B cell (primary cell): Measurements from ENCODE around the gene KCND3. TPM values are rescaled to one million over a fixed set of nuclear protein-coding genes. Genes with fewer than 3 reads are reported as not detected.

Source experiments
- ATAC-seq: fragments of 200-7000 bp; cut with Tn5 transposase; one replicate; pipeline ENCODE4 v1.10.0; 2021; ENCODE audit warnings: low read depth, mild to moderate bottlenecking, moderate number of reproducible peaks, moderate library complexity
- CTCF ChIA-PET: fragments of 350-600 bp; sonication (Branson Sonifier 250); formaldehyde crosslinking; loops from one replicate; lab custom pipeline; 2021; ENCODE audit warnings: antibody characterized with exemption, inconsistent platforms; lab: Charles Lee
- POLR2A ChIA-PET: fragments of 350-600 bp; sonication (Branson Sonifier 250); formaldehyde crosslinking; loops from one replicate; lab custom pipeline; 2021; ENCODE audit warnings: antibody characterized with exemption; lab: Charles Lee
- DNase-seq: peaks from one replicate; pipeline ENCODE4 v3.0.0; 2013
- H2AFZ ChIP-seq: 2 replicates; pipeline ENCODE4 v1.6.1; 2012; ENCODE audit warnings: mild to moderate bottlenecking, low read depth, low read length; ENCODE audit not compliant: insufficient read depth, poor library complexity, severe bottlenecking
- H3K27ac ChIP-seq, 2 donors: 1 replicate in 1 of 2; 2 replicates in 1 of 2; pipeline ENCODE4 v1.5.1; 2012 to 2013; ENCODE audit warnings: low read length in 2 of 2, mild to moderate bottlenecking in 2 of 2, moderate library complexity in 1 of 2
- H3K27me3 ChIP-seq, 4 experiments: fragments of 200-600 bp in 1 of 4; sonication (generic) in 1 of 4; replicated peaks in 1 of 4; 1 replicate in 2 of 4; 2 replicates in 2 of 4; pipeline versions ENCODE4 v1.6.1 to v1.7.0; 2013 to 2016; ENCODE audit warnings: low read length in 3 of 4, mild to moderate bottlenecking in 2 of 4, mixed read lengths in 1 of 4, moderate library complexity in 1 of 4; ENCODE audit not compliant: insufficient read depth in 4 of 4, control insufficient read depth in 3 of 4; ENCODE audit errors: control extremely low read depth in 1 of 4
- H3K36me3 ChIP-seq, 2 experiments: replicated peaks in 1 of 2; 1 replicate in 1 of 2; 2 replicates in 1 of 2; pipeline versions ENCODE4 v1.6.1 to v1.7.1; 2013; ENCODE audit warnings: low read length in 1 of 2; ENCODE audit not compliant: insufficient read depth in 2 of 2, control insufficient read depth in 1 of 2; ENCODE audit errors: control extremely low read depth in 1 of 2, extremely low read depth in 1 of 2
- H3K4me1 ChIP-seq, 2 donors: fragments of 200-600 bp in 1 of 2; sonication (generic) in 1 of 2; 1 replicate in 1 of 2; 2 replicates in 1 of 2; pipeline versions ENCODE4 v1.5.1 to v1.6.1; 2013 to 2017; ENCODE audit warnings: low read length in 2 of 2; ENCODE audit not compliant: control insufficient read depth in 2 of 2, insufficient read depth in 2 of 2
- H3K4me2 ChIP-seq: replicated peaks from 2 replicates; pipeline ENCODE3; 2012; ENCODE audit warnings: mild to moderate bottlenecking, low read depth, low read length; ENCODE audit not compliant: poor library complexity, severe bottlenecking
- H3K4me3 ChIP-seq, 5 experiments: fragments of 200-600 bp in 1 of 5; sonication (generic) in 1 of 5; 1 replicate in 3 of 5; 2 replicates in 2 of 5; pipeline versions ENCODE4 v1.5.1 to v1.7.0; 2011 to 2016; ENCODE audit warnings: low read length in 4 of 5, mild to moderate bottlenecking in 4 of 5, low read depth in 2 of 5, control low read depth in 1 of 5, moderate library complexity in 1 of 5; ENCODE audit not compliant: insufficient read depth in 1 of 5; ENCODE audit errors: control extremely low read depth in 1 of 5, extremely low read depth in 1 of 5
- H3K79me2 ChIP-seq: fragments of 200-600 bp; sonication (generic); one replicate; pipeline ENCODE4 v1.6.0; 2016; ENCODE audit warnings: low read length; ENCODE audit not compliant: control insufficient read depth, insufficient read depth
- H3K9ac ChIP-seq: fragments of 200-600 bp; sonication (generic); 2 replicates; pipeline ENCODE4 v1.6.1; 2017; ENCODE audit warnings: mild to moderate bottlenecking, low read length, moderate library complexity
- H3K9me3 ChIP-seq, 3 donors: one replicate each; pipeline versions ENCODE4 v1.6.1 to v1.7.1; 2013; ENCODE audit warnings: low read length in 2 of 3; ENCODE audit not compliant: control insufficient read depth in 2 of 3, insufficient read depth in 1 of 3; ENCODE audit errors: control extremely low read depth in 1 of 3
- H4K20me1 ChIP-seq: 2 replicates; pipeline ENCODE4 v1.6.0; 2012; ENCODE audit warnings: mild to moderate bottlenecking, low read length; ENCODE audit not compliant: insufficient read depth, control insufficient read depth, poor library complexity, severe bottlenecking
- H3K27ac Mint-ChIP-seq: one replicate; pipeline ENCODE4 v1.8.0; 2021; ENCODE audit warnings: mixed read lengths
- H3K27me3 Mint-ChIP-seq: one replicate; pipeline ENCODE4 v1.8.0; 2021; ENCODE audit warnings: mixed read lengths
- H3K4me1 Mint-ChIP-seq: one replicate; pipeline ENCODE4 v1.8.0; 2021; ENCODE audit warnings: mixed read lengths
- H3K4me3 Mint-ChIP-seq: one replicate; pipeline ENCODE4 v1.8.0; 2021; ENCODE audit warnings: mixed read lengths
- H3K9me3 Mint-ChIP-seq: one replicate; pipeline ENCODE4 v1.8.0; 2022; ENCODE audit warnings: mixed read lengths; ENCODE audit not compliant: insufficient read depth
- EZH2 ChIP-seq: IDR thresholded peaks from 2 replicates; pipeline ENCODE4 v1.6.1; 2012; ENCODE audit warnings: borderline replicate concordance, low read depth, mild to moderate bottlenecking, moderate library complexity, low read length; ENCODE audit not compliant: insufficient read depth, poor library complexity, severe bottlenecking
- WGBS: methylation state at CpG from one replicate; pipeline ENCODE4 v1.1.5; 2013; ENCODE audit warnings: missing lambda C conversion rate; ENCODE audit not compliant: insufficient coverage; 5-methylcytosine and 5-hydroxymethylcytosine counted together
- intact Hi-C: fragments of 100-400 bp; cut with micrococcal nuclease; formaldehyde crosslinking; loops from one replicate; pipeline ENCODE4 v1.10.0; 2022
- polyA plus RNA-seq: library from polyadenylated mRNA; depleted of rRNA; stranded (reverse); fragments of >200 nt; gene quantifications from 2 replicates; pipeline ENCODE4 v1.2.3, GENCODE V29; 2012
- total RNA-seq, 2 donors: library from RNA; stranded (reverse); fragments of 120-200 nt in 1 of 2; gene quantifications; 1 replicate in 1 of 2; 2 replicates in 1 of 2; pipeline versions ENCODE4 v1.2.3 to v1.2.4, GENCODE V29; 2013 to 2022
- TF ChIP-seq, protein P1 (sequence below): fragments of 200-600 bp; IDR thresholded peaks from one replicate; pipeline ENCODE4 v1.8.0; 2022; ENCODE audit warnings: antibody characterized with exemption, mild to moderate bottlenecking

KCND3 gene
- total and polyA plus RNA-seq, 2 donors (not counting 1 experiment from before 2014, with no cell fraction given): 0.07 TPM; not detected in 1

- Histone ChIP-seq H3K4me2 (no peak overlapping the region), H4K20me1 (no peaks in the 10 kb centered on the region), H3K4me3 (no peak overlapping the region), H3K27me3 (no peaks in the 10 kb centered on the region), H3K36me3 (no peaks in the 10 kb centered on the region), H2AFZ (no peak overlapping the region), H3K4me1 (peaks cover 39 to 44% of the 10 kb centered on the region in 2 donors), H3K27ac (no peak overlapping the region), H3K79me2 (no peaks in the 10 kb centered on the region), H3K9me3 (peaks cover 0 to 11% (median 3%) of the 10 kb centered on the region in 3 donors), H3K9ac (no peak overlapping the region)
- peaks cover 46% of the 10 kb centered on the region for H3K4me1 Mint-ChIP-seq
- H3K27me3 Mint-ChIP-seq: no peaks in the 10 kb centered on the region
- no peak for TF ChIP-seq EZH2
- TF ChIP-seq, protein P1, sequence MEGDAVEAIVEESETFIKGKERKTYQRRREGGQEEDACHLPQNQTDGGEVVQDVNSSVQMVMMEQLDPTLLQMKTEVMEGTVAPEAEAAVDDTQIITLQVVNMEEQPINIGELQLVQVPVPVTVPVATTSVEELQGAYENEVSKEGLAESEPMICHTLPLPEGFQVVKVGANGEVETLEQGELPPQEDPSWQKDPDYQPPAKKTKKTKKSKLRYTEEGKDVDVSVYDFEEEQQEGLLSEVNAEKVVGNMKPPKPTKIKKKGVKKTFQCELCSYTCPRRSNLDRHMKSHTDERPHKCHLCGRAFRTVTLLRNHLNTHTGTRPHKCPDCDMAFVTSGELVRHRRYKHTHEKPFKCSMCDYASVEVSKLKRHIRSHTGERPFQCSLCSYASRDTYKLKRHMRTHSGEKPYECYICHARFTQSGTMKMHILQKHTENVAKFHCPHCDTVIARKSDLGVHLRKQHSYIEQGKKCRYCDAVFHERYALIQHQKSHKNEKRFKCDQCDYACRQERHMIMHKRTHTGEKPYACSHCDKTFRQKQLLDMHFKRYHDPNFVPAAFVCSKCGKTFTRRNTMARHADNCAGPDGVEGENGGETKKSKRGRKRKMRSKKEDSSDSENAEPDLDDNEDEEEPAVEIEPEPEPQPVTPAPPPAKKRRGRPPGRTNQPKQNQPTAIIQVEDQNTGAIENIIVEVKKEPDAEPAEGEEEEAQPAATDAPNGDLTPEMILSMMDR: no peak
- ChIA-PET CTCF (no interaction called here), POLR2A (no interaction called here)
- intact Hi-C loops: no loop called here
- 91% methylated on average over 5 of the region's 5 CpGs for WGBS
- H3K4me3 Mint-ChIP-seq: no peak overlapping the region
- H3K27ac Mint-ChIP-seq: no peak overlapping the region
- no peaks in the 10 kb centered on the region for H3K9me3 Mint-ChIP-seq
- ATAC-seq (no peak), DNase-seq (no peak)
Measured at GRCh38 chr1:111803951-111804350, 185.5 kb downstream of the KCND3 start.

DNA sequence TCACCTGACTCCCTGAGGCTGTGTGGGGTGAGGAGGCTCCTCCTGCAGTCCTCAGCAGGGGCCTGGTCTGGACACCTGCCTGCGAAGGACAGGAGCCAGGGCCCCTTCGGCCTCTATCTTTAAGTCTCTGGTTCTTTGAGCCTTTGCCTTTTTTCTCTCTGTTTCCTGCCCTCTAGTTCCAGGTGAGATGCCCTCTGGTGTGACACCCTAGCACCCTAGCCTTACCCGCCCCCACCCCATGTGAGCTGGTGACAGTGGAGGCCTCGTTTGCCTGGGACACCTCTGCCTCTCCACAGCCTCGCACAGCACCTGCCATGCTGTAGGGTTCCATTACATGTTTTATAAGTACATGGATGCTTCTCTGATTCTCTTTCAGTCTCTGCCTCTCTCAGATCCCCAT, 186.5 kb downstream of the KCND3 start:
- Histone ChIP-seq H3K9ac (no peak overlapping the region), H3K9me3 (peaks cover 0 to 11% (median 1%) of the 10 kb centered on the region in 3 donors), H3K36me3 (no peaks in the 10 kb centered on the region), H3K27ac (no peak overlapping the region), H4K20me1 (no peaks in the 10 kb centered on the region), H3K4me2 (no peak overlapping the region), H3K4me3 (no peak overlapping the region), H3K27me3 (peaks cover 0 to 5% (median under 1%) of the 10 kb centered on the region in 4 experiments), H2AFZ (no peak overlapping the region), H3K79me2 (no peaks in the 10 kb centered on the region), H3K4me1 (peaks cover 29 to 34% of the 10 kb centered on the region in 2 donors)
- no peak overlapping the region for H3K27ac Mint-ChIP-seq
- WGBS: 92% methylated on average over 3 of the region's 5 CpGs
- POLR2A ChIA-PET: no interaction called here
- intact Hi-C loops: no loop called here
- no peak for ATAC-seq
- TF ChIP-seq EZH2: no peak
- TF ChIP-seq, protein P1: no peak
- DNase-seq: no peak
- no peaks in the 10 kb centered on the region for H3K27me3 Mint-ChIP-seq
- H3K9me3 Mint-ChIP-seq: no peaks in the 10 kb centered on the region
- H3K4me1 Mint-ChIP-seq: peaks cover 37% of the 10 kb centered on the region
- H3K4me3 Mint-ChIP-seq: no peak overlapping the region
- CTCF ChIA-PET: interaction anchor here (1.3 kb wide), 1 partner anchor 11 kb away, joined by 4 read pairs; no protein-coding TSS in a partner anchor
